HG03045 (cell line): Measurements from ENCODE around the gene CRACR2A.

Experiments
- ATAC-seq: cut with Tn5 transposase; IDR thresholded peaks from one replicate; pipeline ENCODE4 v1.9.1; 2021; ENCODE audit warnings: mild to moderate bottlenecking, moderate library complexity; ENCODE audit not compliant: unreplicated experiment

Gene CRACR2A

GRCh38 chr12:3600951-3601350 is 152.0 kb downstream of the CRACR2A start:
- no peak for ATAC-seq

- no peak for ATAC-seq
Observed at GRCh38 chr12:3600039-3600720, 152.7 kb downstream of the CRACR2A start.

- ATAC-seq: no peak
Observed at GRCh38 chr12:3598896-3599860, 153.7 kb downstream of the CRACR2A start.

DNA sequence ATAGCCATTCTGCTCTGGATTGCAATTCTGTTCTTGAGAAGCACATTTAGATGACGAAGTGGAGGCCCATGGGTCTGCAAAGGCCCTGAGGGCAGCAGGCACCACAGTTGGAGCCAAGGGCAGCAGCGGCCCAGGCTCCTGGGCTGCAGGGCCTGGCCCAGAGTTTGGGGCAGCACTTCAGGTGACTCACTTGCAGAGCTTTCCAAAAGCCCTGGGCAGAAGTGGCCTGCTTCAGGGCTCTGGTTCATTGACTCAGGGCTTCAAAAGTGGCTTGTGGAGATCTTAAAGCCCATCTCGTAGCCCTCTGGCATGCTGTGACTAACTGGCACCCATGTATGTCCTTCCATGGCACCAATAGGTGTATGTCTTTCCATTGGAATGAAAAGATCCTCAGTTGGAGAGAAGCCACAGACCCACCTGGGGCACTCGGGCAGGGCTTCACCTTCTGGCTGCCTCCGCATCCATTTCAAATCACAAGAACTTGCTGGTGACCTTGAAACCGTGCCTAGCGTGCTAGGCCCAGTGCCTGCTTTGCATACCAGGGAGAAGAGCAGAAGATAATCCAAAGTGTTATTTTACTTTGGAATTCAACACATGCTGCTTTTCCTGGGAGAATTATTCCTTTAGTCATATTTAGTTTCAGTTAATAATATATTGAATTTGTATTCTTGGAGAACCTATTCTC is 155.2 kb downstream of the CRACR2A start:
- ATAC-seq: no peak

GRCh38 chr12:3596703-3597415 is 156.1 kb downstream of the CRACR2A start:
- no peak for ATAC-seq

- no peak for ATAC-seq
Observed at GRCh38 chr12:3595721-3596120, 157.2 kb downstream of the CRACR2A start.

DNA sequence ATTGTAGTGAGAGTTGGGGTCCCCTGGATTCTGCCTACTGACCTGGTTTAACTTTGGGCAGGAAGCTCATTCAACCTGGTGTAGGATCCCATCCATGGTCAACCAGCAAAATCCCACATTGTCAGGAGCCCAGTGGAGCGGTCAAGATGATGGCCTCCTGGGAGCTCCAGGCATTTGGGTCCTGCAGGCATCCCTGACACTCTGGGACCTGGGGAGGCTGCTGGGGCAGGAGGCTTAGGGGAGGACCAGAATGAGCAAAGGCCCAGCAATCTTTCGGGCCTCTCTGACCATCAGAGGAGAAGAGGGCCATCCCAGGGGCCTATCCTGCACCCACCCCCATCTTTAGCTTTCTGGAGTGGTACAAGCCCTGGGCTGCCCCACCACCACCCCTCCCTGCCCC is 157.9 kb downstream of the CRACR2A start:
- ATAC-seq: no peak

DNA sequence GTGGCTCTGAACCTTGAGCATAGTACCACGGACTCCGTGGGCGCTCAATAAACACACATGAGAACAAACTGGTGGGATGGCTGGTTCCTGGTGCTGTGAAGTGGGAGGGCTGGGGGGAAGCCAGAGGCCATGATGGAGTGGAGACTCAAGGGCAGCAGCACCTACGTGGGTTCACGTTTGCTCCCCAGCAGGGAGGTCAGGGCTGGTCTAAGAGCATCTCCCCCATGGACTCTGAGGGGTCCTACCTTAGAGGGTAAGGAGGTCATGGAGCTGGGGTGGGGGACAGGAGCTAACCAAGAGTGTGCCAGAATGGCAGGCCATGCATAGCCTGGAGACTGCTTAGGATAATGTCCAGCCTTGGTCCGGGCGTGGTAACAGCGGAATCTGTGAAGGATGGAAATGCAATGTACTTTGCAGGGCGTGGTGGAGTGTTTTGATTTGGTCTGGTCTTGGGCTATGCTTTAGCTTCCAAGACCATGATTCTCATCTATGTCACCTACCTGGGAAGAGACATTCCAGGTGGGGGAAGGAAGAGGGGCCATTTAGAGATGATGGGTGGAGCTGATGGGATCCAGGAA is 158.9 kb downstream of the CRACR2A start:
- no peak for ATAC-seq

DNA sequence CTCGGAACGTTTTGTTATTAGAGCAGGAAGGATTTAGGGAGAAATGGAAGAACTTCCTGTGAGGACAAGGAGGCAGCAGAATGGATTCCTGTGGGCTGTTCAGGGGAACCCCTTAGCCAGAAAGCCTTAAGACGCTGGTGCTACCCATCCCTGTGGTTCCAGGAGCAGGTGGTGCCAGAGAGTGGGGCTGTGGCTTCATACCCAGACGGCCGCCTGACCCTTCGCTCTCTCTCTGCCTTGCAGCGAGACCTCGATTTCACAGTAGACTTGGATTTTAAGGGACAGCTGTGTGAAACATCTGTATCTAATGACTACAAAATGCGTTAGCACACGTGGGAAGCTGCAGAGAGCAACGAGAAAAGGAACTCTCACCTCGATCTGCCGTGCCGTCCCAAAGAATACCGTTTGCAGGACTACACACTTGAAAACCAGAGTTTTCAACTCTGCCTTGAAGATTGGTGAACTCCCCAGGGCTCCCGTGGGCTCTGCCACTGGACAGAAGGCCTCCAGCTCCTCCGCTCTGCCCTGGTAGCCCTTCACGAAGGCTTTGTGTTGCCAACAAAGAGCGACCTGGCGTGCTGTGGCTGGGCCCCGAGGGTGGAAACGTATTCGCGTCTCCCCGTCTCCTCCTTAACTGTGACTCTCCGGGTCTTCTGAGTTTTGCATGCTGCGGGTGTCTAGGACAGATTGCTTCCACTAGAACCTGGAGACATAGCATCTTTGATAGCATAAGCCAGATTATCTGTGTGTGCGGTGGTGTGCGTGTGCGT is 159.9 kb downstream of the CRACR2A start:
- no peak for ATAC-seq

GRCh38 chr12:3589745-3590144 is 163.2 kb downstream of the CRACR2A start:
- ATAC-seq: no peak

GRCh38 chr12:3587402-3588013 is 165.4 kb downstream of the CRACR2A start:
- ATAC-seq: no peak

GRCh38 chr12:3583656-3584334 is 169.1 kb downstream of the CRACR2A start:
- ATAC-seq: no peak

GRCh38 chr12:3580094-3580749 is 172.7 kb downstream of the CRACR2A start:
- no peak for ATAC-seq

- ATAC-seq: no peak
Observed at GRCh38 chr12:3579446-3580093, 173.3 kb downstream of the CRACR2A start.

DNA sequence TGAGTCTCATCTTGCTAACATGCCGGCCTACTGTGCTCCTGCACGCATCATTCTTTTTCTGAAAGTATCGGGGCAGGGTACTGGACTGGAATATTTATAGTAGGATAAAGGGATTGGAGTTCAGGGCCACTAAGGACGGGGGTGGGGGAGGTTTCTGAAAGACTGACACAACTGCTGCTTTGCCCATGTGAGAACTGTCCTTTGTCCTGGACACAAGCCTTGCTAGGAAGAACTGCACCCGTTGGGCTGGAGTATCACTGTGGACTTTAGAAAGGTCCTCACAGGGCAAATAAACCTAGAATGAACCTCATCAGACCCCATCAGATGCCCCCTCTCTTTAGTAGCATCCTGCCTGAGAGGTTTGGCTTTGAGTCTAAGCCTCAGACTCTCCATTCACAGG is 174.4 kb downstream of the CRACR2A start:
- no peak for ATAC-seq

DNA sequence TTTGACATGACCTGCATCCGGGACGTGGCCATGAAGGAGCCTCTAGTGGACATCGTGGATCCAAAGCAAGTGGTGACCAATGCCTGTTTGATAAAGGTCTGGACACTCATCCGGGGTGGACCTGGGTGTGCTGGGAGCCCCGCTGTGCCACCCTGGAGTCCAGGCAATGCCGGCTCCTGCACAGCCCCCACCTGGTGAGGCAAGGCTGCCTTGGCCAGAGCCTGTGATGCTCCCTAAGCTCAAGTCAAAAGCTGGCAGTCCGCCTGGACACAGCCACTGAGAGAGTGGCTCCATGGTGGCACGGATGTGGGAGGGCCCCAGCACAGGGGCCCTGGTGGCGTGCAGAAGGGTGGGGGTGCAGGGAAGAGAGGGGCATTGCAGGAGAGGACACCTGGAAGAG is 176.0 kb downstream of the CRACR2A start:
- no peak for ATAC-seq

- no peak for ATAC-seq
Observed at GRCh38 chr12:3574986-3575385, 177.9 kb downstream of the CRACR2A start.

GRCh38 chr12:3572560-3572959 is 180.3 kb downstream of the CRACR2A start:
- ATAC-seq: no peak
